HEK293 (cell line): Measurements from ENCODE around the gene UACA.

ENCODE experiments used
- BCL11B ChIP-seq: fragments of 450-650 bp; formaldehyde crosslinking; IDR thresholded peaks from 2 replicates; pipeline ENCODE4 v1.5.1; 2016; ENCODE audit warnings: low read depth, missing biosample characterization, missing genetic modification characterization
- HOXD13 ChIP-seq: sonication (generic); formaldehyde crosslinking; IDR thresholded peaks from 2 replicates; pipeline ENCODE4 v1.8.0; 2022; ENCODE audit warnings: missing genetic modification reagents, borderline replicate concordance
- KLF10 ChIP-seq: fragments of 450-650 bp; IDR thresholded peaks from 2 replicates; pipeline ENCODE4 v1.5.1; 2018; ENCODE audit warnings: missing biosample characterization, mild to moderate bottlenecking, missing genetic modification characterization
- ZFP69B ChIP-seq: fragments of 450-650 bp; formaldehyde crosslinking; IDR thresholded peaks from 2 replicates; pipeline ENCODE4 v1.5.1; 2016; ENCODE audit warnings: missing biosample characterization, missing genetic modification characterization
- ZIC2 ChIP-seq: fragments of 450-650 bp; formaldehyde crosslinking; IDR thresholded peaks from 2 replicates; pipeline ENCODE4 v1.5.1; 2016; ENCODE audit warnings: missing biosample characterization, missing genetic modification characterization
- ZNF112 ChIP-seq: fragments of 450-650 bp; formaldehyde crosslinking; IDR thresholded peaks from 2 replicates; pipeline ENCODE4 v1.5.0; 2017; ENCODE audit warnings: missing biosample characterization, missing genetic modification characterization
- ZNF174 ChIP-seq: fragments of 450-650 bp; formaldehyde crosslinking; IDR thresholded peaks from 2 replicates; pipeline ENCODE4 v1.5.0; 2017; ENCODE audit warnings: missing biosample characterization, mild to moderate bottlenecking, missing genetic modification characterization
- ZNF341 ChIP-seq: fragments of 450-650 bp; formaldehyde crosslinking; IDR thresholded peaks from 2 replicates; pipeline ENCODE4; 2016; ENCODE audit warnings: low read depth, missing biosample characterization, missing genetic modification characterization
- ZNF423 ChIP-seq: fragments of 450-650 bp; formaldehyde crosslinking; IDR thresholded peaks from 2 replicates; pipeline ENCODE4 v1.5.1; 2016; ENCODE audit warnings: missing biosample characterization, missing genetic modification characterization
- ZNF433 ChIP-seq: fragments of 450-650 bp; formaldehyde crosslinking; IDR thresholded peaks from 2 replicates; pipeline ENCODE4 v1.5.1; 2016; ENCODE audit warnings: missing biosample characterization, missing genetic modification characterization, low read depth
- ZNF549 ChIP-seq: fragments of 450-650 bp; IDR thresholded peaks from 2 replicates; pipeline ENCODE4 v1.5.1; 2018; ENCODE audit warnings: missing biosample characterization, missing genetic modification characterization, mild to moderate bottlenecking, inconsistent platforms, moderate library complexity
- ZNF600 ChIP-seq: fragments of 450-650 bp; formaldehyde crosslinking; IDR thresholded peaks from 2 replicates; pipeline ENCODE4 v1.5.1; 2016; ENCODE audit warnings: missing biosample characterization, missing genetic modification characterization
- ZNF707 ChIP-seq: fragments of 450-650 bp; formaldehyde crosslinking; IDR thresholded peaks from 2 replicates; pipeline ENCODE4 v1.5.1; 2016; ENCODE audit warnings: missing biosample characterization, missing genetic modification characterization
- ZNF837 ChIP-seq: fragments of 450-650 bp; formaldehyde crosslinking; IDR thresholded peaks from 2 replicates; pipeline ENCODE4 v1.5.1; 2016; ENCODE audit warnings: missing biosample characterization, missing genetic modification characterization
- TF ChIP-seq, protein P1 (sequence below): fragments of 450-650 bp; formaldehyde crosslinking; IDR thresholded peaks from 2 replicates; pipeline ENCODE4 v1.5.1; 2016; ENCODE audit warnings: missing biosample characterization, missing genetic modification characterization
- TF ChIP-seq, protein P2 (sequence below): fragments of 450-650 bp; formaldehyde crosslinking; IDR thresholded peaks from 2 replicates; pipeline ENCODE4 v1.5.1; 2016; ENCODE audit warnings: missing biosample characterization, missing genetic modification characterization
- TF ChIP-seq, protein P3 (sequence below): fragments of 450-650 bp; formaldehyde crosslinking; IDR thresholded peaks from 2 replicates; pipeline ENCODE4 v1.5.1; 2016; ENCODE audit warnings: missing biosample characterization, missing genetic modification characterization
- TF ChIP-seq, protein P4 (sequence below): fragments of 450-650 bp; formaldehyde crosslinking; IDR thresholded peaks from 2 replicates; pipeline ENCODE4 v1.5.0; 2017; ENCODE audit warnings: missing biosample characterization, missing genetic modification characterization, borderline replicate concordance
- TF ChIP-seq, protein P5 (sequence below): fragments of 450-650 bp; formaldehyde crosslinking; IDR thresholded peaks from 2 replicates; pipeline ENCODE4 v1.5.1; 2016; ENCODE audit warnings: missing biosample characterization, missing genetic modification characterization
- TF ChIP-seq, protein P6 (sequence below): fragments of 450-650 bp; formaldehyde crosslinking; IDR thresholded peaks from 2 replicates; pipeline ENCODE4 v1.5.1; 2017; ENCODE audit warnings: missing biosample characterization, missing genetic modification characterization
- TF ChIP-seq, protein P7 (sequence below): fragments of 450-650 bp; formaldehyde crosslinking; IDR thresholded peaks from 2 replicates; pipeline ENCODE4 v1.5.1; 2016; ENCODE audit warnings: missing biosample characterization, missing genetic modification characterization, borderline replicate concordance

The UACA gene

DNA sequence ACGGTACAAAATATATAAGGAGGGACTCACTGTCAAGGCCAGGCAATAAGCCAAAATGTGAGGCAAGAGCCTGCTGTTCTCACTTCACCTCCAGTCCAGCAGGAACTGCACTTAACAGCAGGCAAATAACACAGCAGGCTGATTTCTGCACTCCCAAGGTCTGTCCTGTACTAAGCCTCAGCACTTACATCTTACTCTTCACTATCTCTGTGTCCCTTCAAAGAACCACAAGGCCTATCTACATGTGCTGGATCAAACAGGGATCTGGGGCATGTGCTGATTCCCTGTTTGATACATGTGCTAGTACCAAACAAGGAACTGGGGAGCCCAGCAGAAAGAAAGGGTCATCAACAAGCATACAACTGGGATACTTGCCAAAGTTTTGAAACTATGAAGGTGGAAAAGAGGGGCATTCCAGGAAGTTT is 22.2 kb downstream of the UACA start (continued):
- TF ChIP-seq, protein P1, sequence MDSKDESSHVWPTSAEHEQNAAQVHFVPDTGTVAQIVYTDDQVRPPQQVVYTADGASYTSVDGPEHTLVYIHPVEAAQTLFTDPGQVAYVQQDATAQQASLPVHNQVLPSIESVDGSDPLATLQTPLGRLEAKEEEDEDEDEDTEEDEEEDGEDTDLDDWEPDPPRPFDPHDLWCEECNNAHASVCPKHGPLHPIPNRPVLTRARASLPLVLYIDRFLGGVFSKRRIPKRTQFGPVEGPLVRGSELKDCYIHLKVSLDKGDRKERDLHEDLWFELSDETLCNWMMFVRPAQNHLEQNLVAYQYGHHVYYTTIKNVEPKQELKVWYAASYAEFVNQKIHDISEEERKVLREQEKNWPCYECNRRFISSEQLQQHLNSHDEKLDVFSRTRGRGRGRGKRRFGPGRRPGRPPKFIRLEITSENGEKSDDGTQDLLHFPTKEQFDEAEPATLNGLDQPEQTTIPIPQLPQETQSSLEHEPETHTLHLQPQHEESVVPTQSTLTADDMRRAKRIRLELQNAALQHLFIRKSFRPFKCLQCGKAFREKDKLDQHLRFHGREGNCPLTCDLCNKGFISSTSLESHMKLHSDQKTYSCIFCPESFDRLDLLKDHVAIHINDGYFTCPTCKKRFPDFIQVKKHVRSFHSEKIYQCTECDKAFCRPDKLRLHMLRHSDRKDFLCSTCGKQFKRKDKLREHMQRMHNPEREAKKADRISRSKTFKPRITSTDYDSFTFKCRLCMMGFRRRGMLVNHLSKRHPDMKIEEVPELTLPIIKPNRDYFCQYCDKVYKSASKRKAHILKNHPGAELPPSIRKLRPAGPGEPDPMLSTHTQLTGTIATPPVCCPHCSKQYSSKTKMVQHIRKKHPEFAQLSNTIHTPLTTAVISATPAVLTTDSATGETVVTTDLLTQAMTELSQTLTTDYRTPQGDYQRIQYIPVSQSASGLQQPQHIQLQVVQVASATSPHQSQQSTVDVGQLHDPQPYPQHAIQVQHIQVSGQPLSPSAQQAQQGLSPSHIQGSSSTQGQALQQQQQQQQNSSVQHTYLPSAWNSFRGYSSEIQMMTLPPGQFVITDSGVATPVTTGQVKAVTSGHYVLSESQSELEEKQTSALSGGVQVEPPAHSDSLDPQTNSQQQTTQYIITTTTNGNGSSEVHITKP, result peak; percentile 33; the same call in 1 of the 2 replicates
- TF ChIP-seq, protein P2, sequence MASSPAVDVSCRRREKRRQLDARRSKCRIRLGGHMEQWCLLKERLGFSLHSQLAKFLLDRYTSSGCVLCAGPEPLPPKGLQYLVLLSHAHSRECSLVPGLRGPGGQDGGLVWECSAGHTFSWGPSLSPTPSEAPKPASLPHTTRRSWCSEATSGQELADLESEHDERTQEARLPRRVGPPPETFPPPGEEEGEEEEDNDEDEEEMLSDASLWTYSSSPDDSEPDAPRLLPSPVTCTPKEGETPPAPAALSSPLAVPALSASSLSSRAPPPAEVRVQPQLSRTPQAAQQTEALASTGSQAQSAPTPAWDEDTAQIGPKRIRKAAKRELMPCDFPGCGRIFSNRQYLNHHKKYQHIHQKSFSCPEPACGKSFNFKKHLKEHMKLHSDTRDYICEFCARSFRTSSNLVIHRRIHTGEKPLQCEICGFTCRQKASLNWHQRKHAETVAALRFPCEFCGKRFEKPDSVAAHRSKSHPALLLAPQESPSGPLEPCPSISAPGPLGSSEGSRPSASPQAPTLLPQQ (tag by site-specific recombination), result peak; percentile 26; the same call in 1 of the 2 replicates
- TF ChIP-seq ZNF112 (tag by site-specific recombination), result no peak
- no peak for TF ChIP-seq HOXD13
- TF ChIP-seq, protein P3, sequence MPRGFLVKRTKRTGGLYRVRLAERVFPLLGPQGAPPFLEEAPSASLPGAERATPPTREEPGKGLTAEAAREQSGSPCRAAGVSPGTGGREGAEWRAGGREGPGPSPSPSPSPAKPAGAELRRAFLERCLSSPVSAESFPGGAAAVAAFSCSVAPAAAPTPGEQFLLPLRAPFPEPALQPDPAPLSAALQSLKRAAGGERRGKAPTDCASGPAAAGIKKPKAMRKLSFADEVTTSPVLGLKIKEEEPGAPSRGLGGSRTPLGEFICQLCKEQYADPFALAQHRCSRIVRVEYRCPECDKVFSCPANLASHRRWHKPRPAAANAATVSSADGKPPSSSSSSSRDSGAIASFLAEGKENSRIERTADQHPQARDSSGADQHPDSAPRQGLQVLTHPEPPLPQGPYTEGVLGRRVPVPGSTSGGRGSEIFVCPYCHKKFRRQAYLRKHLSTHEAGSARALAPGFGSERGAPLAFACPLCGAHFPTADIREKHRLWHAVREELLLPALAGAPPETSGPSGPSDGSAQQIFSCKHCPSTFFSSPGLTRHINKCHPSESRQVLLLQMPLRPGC (tag by site-specific recombination), result no peak
- no peak for TF ChIP-seq ZNF423 (tag by site-specific recombination)
- no peak for TF ChIP-seq ZNF707 (tag by site-specific recombination)
- TF ChIP-seq, protein P4, sequence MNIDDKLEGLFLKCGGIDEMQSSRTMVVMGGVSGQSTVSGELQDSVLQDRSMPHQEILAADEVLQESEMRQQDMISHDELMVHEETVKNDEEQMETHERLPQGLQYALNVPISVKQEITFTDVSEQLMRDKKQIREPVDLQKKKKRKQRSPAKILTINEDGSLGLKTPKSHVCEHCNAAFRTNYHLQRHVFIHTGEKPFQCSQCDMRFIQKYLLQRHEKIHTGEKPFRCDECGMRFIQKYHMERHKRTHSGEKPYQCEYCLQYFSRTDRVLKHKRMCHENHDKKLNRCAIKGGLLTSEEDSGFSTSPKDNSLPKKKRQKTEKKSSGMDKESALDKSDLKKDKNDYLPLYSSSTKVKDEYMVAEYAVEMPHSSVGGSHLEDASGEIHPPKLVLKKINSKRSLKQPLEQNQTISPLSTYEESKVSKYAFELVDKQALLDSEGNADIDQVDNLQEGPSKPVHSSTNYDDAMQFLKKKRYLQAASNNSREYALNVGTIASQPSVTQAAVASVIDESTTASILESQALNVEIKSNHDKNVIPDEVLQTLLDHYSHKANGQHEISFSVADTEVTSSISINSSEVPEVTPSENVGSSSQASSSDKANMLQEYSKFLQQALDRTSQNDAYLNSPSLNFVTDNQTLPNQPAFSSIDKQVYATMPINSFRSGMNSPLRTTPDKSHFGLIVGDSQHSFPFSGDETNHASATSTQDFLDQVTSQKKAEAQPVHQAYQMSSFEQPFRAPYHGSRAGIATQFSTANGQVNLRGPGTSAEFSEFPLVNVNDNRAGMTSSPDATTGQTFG (tag by site-specific recombination), result no peak
- no peak for TF ChIP-seq ZNF174
- TF ChIP-seq ZIC2 (tag by site-specific recombination), result peak; percentile 83
- TF ChIP-seq, protein P5, sequence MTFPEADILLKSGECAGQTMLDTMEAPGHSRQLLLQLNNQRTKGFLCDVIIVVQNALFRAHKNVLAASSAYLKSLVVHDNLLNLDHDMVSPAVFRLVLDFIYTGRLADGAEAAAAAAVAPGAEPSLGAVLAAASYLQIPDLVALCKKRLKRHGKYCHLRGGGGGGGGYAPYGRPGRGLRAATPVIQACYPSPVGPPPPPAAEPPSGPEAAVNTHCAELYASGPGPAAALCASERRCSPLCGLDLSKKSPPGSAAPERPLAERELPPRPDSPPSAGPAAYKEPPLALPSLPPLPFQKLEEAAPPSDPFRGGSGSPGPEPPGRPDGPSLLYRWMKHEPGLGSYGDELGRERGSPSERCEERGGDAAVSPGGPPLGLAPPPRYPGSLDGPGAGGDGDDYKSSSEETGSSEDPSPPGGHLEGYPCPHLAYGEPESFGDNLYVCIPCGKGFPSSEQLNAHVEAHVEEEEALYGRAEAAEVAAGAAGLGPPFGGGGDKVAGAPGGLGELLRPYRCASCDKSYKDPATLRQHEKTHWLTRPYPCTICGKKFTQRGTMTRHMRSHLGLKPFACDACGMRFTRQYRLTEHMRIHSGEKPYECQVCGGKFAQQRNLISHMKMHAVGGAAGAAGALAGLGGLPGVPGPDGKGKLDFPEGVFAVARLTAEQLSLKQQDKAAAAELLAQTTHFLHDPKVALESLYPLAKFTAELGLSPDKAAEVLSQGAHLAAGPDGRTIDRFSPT (tag by site-specific recombination), result no peak
- no peak for TF ChIP-seq KLF10 (tag by site-specific recombination)
- TF ChIP-seq ZNF600 (tag by site-specific recombination), result peak; percentile 95
- TF ChIP-seq, protein P6, sequence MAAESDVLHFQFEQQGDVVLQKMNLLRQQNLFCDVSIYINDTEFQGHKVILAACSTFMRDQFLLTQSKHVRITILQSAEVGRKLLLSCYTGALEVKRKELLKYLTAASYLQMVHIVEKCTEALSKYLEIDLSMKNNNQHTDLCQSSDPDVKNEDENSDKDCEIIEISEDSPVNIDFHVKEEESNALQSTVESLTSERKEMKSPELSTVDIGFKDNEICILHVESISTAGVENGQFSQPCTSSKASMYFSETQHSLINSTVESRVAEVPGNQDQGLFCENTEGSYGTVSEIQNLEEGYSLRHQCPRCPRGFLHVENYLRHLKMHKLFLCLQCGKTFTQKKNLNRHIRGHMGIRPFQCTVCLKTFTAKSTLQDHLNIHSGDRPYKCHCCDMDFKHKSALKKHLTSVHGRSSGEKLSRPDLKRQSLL (tag by site-specific recombination), result no peak
- TF ChIP-seq ZNF837 (tag by site-specific recombination), result no peak
- TF ChIP-seq ZFP69B (tag by site-specific recombination), result no peak
- TF ChIP-seq ZNF549 (tag by site-specific recombination), result no peak
- TF ChIP-seq ZNF341 (tag by site-specific recombination), result peak; percentile 76
- TF ChIP-seq BCL11B (tag by site-specific recombination), result no peak
- no peak for TF ChIP-seq ZNF433 (tag by site-specific recombination)
- TF ChIP-seq, protein P7, sequence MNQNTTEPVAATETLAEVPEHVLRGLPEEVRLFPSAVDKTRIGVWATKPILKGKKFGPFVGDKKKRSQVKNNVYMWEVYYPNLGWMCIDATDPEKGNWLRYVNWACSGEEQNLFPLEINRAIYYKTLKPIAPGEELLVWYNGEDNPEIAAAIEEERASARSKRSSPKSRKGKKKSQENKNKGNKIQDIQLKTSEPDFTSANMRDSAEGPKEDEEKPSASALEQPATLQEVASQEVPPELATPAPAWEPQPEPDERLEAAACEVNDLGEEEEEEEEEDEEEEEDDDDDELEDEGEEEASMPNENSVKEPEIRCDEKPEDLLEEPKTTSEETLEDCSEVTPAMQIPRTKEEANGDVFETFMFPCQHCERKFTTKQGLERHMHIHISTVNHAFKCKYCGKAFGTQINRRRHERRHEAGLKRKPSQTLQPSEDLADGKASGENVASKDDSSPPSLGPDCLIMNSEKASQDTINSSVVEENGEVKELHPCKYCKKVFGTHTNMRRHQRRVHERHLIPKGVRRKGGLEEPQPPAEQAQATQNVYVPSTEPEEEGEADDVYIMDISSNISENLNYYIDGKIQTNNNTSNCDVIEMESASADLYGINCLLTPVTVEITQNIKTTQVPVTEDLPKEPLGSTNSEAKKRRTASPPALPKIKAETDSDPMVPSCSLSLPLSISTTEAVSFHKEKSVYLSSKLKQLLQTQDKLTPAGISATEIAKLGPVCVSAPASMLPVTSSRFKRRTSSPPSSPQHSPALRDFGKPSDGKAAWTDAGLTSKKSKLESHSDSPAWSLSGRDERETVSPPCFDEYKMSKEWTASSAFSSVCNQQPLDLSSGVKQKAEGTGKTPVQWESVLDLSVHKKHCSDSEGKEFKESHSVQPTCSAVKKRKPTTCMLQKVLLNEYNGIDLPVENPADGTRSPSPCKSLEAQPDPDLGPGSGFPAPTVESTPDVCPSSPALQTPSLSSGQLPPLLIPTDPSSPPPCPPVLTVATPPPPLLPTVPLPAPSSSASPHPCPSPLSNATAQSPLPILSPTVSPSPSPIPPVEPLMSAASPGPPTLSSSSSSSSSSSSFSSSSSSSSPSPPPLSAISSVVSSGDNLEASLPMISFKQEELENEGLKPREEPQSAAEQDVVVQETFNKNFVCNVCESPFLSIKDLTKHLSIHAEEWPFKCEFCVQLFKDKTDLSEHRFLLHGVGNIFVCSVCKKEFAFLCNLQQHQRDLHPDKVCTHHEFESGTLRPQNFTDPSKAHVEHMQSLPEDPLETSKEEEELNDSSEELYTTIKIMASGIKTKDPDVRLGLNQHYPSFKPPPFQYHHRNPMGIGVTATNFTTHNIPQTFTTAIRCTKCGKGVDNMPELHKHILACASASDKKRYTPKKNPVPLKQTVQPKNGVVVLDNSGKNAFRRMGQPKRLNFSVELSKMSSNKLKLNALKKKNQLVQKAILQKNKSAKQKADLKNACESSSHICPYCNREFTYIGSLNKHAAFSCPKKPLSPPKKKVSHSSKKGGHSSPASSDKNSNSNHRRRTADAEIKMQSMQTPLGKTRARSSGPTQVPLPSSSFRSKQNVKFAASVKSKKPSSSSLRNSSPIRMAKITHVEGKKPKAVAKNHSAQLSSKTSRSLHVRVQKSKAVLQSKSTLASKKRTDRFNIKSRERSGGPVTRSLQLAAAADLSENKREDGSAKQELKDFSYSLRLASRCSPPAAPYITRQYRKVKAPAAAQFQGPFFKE (tag by site-specific recombination), result no peak
